Measurements from ENCODE around the gene LCMT1. TPM values are rescaled to one million over a fixed set of nuclear protein-coding genes. Genes with fewer than 3 reads are reported as not detected.

LCMT1 gene
- total RNA-seq, 2 experiments from 2014 or later, result 39.0 to 50.7 TPM

DNA sequence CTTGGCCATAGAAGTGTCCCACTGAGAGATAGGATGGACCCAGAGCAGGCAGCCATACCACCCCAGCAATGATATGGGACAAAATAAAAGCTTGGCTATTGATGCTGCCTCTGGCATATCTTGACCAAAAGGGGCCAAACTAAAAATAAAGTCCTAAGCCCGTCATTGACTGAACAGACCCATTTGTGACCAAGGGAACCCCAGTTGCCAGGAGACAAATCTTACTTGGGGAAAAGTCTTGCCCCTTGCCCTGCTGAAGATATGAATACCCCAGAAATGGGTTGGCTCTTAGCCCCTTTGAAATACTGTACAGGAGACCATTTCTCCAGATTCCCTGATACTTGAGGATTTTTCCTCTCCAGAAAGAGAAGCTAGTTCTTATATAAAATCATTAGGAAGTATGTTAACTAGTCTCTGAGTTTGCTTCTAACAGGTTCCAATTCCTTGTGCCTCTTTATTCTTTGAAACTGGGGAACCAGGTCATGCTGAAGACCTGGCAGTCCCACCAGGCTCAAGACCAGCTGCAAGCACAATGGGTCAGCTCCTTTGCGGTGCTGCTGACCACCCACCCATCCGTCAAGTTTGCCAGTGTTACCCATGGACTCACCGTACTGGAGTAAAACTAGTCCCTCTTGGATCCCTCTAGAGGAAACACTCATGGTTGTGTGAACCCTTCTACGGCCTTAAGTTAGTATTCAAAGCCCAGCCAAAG, 31.0 kb upstream of the LCMT1 start:
- H3K9me3 Mint-ChIP-seq, result no peaks in the 10 kb centered on the region
- DNase-seq, result no peak
- no peaks in the 10 kb centered on the region for H3K4me1 Mint-ChIP-seq
- ChIA-PET CTCF (no interaction called here), POLR2A (interaction anchor here (1.5 kb wide), 1 partner anchor 20 kb away, joined by 4 read pairs; no protein-coding TSS in a partner anchor)
- H3K4me3 Mint-ChIP-seq, result no peak overlapping the region
- H3K27me3 Mint-ChIP-seq, result no peaks in the 10 kb centered on the region
- no peaks in the 10 kb centered on the region for H3K36me3 Mint-ChIP-seq (ENCODE audit: low read depth)
- H3K27ac Mint-ChIP-seq, result no peak overlapping the region

DNA sequence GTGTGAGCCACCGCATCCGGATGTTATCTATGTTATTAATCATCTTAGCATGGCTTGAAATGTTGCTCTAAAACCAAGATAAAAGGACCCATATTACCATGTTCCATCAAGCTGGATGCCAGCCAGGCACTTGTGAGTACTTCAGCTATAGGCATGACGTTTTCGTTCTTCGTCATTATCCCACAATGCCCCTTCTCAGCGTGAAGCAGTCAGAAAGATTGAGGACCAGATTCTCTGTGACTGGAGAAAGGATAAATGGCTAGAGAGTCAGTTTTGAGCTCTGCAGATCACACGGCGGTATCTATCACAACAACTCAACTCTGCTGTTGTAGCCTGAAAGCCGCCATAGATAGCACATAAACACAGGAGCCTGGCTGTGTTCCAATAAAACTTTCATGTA, 29.8 kb upstream of the LCMT1 start:
- Mint-ChIP-seq H3K27me3 (no peaks in the 10 kb centered on the region), H3K4me1 (no peaks in the 10 kb centered on the region), H3K36me3 (ENCODE audit: low read depth) (no peaks in the 10 kb centered on the region), H3K27ac (no peak overlapping the region), H3K4me3 (no peak overlapping the region), H3K9me3 (no peaks in the 10 kb centered on the region)
- ChIA-PET CTCF (no interaction called here), POLR2A (no interaction called here)
- DNase-seq, result no peak

- H3K4me1 Mint-ChIP-seq, result no peaks in the 10 kb centered on the region
- no peaks in the 10 kb centered on the region for H3K9me3 Mint-ChIP-seq
- DNase-seq, result no peak
- H3K4me3 Mint-ChIP-seq, result no peak overlapping the region
- no peaks in the 10 kb centered on the region for H3K36me3 Mint-ChIP-seq (ENCODE audit: low read depth)
- H3K27me3 Mint-ChIP-seq, result no peaks in the 10 kb centered on the region
- H3K27ac Mint-ChIP-seq, result no peak overlapping the region
- POLR2A ChIA-PET, result no interaction called here
- CTCF ChIA-PET, result no interaction called here
Observed at GRCh38 chr16:25083065-25083464, 28.5 kb upstream of the LCMT1 start.

DNA sequence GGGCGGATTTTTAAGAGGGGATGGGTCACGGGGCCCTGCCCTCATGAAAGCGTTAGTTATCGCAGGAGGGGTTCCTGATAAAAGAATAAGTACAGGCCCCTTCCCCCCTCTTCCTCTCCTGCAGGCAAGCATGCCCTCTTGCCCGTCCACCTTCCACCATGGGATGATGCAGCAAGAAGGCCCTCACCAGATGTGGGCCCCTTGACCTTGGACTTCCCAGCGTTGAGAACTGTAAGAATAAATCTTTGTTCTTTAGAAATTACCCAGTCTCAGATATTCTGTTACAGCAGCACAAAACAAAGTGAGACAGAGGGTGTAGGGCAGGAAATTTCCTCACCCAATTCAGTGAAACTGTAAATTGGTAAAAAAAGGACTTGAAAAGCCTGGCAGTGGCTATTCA, 27.8 kb upstream of the LCMT1 start:
- Mint-ChIP-seq H3K27ac (no peak overlapping the region), H3K4me3 (no peak overlapping the region), H3K36me3 (ENCODE audit: low read depth) (no peaks in the 10 kb centered on the region), H3K27me3 (no peaks in the 10 kb centered on the region), H3K9me3 (no peaks in the 10 kb centered on the region), H3K4me1 (no peaks in the 10 kb centered on the region)
- ChIA-PET CTCF (no interaction called here), POLR2A (no interaction called here)
- no peak for DNase-seq

DNA sequence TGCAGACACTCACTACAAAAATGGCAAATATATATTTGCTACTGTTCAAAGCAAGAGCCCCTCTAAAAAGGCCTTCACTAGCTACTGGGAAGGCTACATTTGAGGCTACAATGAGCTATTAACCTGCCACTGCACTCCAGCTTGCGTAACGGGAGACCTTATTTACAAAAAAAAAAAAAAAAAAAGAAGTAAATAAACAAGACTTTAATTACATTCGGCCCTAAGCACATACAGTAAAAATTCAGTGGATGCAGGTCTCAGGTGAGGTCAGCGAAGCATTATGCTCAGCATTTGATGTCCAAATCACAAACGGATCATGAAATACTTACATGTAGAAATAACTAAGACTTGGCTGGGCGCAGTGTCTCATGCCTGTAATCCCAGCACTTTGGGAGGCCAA, 26.7 kb upstream of the LCMT1 start:
- no peaks in the 10 kb centered on the region for H3K9me3 Mint-ChIP-seq
- no peaks in the 10 kb centered on the region for H3K4me1 Mint-ChIP-seq
- ChIA-PET CTCF (interaction anchor here (0.7 kb wide), 1 partner anchor 483 kb away, joined by 4 read pairs; no protein-coding TSS in a partner anchor), POLR2A (no interaction called here)
- DNase-seq, result no peak
- H3K27ac Mint-ChIP-seq, result no peak overlapping the region
- no peaks in the 10 kb centered on the region for H3K27me3 Mint-ChIP-seq
- H3K4me3 Mint-ChIP-seq, result no peak overlapping the region
- no peaks in the 10 kb centered on the region for H3K36me3 Mint-ChIP-seq (ENCODE audit: low read depth)

DNA sequence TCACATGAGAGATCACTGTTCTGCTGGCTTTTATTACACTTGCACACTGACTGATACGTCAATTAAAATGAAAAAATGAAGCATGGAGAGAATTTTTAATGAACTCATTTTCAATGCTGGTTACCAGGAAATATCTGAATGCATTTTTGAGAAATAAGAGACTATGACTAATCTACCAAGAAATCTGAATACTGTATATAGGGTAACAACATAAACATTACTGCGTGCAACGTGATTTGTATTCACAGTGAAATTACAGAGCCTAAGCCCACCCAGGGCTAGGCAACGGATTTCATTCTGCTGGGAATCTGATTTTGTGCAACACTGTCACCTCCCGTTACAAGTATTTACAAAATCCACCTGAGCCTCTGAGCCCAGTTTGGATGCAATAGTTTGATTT, 23.8 kb upstream of the LCMT1 start:
- ChIA-PET POLR2A (no interaction called here), CTCF (no interaction called here)
- H3K27ac Mint-ChIP-seq, result no peak overlapping the region
- H3K4me1 Mint-ChIP-seq, result peaks cover 4% of the 10 kb centered on the region
- peaks cover 2% of the 10 kb centered on the region for H3K36me3 Mint-ChIP-seq (ENCODE audit: low read depth)
- DNase-seq, result no peak
- no peaks in the 10 kb centered on the region for H3K27me3 Mint-ChIP-seq
- no peaks in the 10 kb centered on the region for H3K9me3 Mint-ChIP-seq
- H3K4me3 Mint-ChIP-seq, result no peak overlapping the region

DNA sequence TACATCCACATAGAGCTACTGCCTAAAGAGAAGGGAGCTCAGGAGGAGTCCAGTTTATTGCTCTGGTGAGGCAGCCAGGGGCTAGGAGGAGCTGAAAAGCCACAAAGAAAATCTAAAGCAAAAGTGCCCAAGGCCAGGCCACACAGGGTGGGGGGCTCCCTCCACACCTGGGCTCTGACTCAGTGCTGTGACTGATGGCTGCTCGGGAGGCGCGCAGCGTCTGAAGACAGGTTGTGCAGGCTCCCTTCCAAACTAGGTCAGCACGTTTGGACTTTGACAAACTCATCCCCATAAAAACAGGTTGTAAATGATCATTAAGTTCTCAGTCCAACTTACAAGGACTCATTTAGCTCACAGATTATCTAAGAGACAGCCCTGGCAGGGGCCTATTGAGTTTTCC, 22.2 kb upstream of the LCMT1 start:
- H3K27me3 Mint-ChIP-seq, result no peaks in the 10 kb centered on the region
- no peak overlapping the region for H3K4me3 Mint-ChIP-seq
- H3K4me1 Mint-ChIP-seq, result peaks cover 18% of the 10 kb centered on the region
- ChIA-PET CTCF (interaction anchor here (0.8 kb wide), 2 partner anchors 17 to 1079 kb away, joined by 3 to 4 read pairs; no protein-coding TSS in a partner anchor), POLR2A (interaction anchor here (1.5 to 1.8 kb wide), 2 partner anchors 22 to 41 kb away, joined by 3 to 4 read pairs; partner anchors contain the start of gene LCMT1)
- H3K9me3 Mint-ChIP-seq, result no peaks in the 10 kb centered on the region
- H3K27ac Mint-ChIP-seq, result no peak overlapping the region
- DNase-seq, result no peak
- peaks cover 8% of the 10 kb centered on the region for H3K36me3 Mint-ChIP-seq (ENCODE audit: low read depth)

GRCh38 chr16:25092441-25092840, 19.1 kb upstream of the LCMT1 start:
- peaks cover 4% of the 10 kb centered on the region for H3K27me3 Mint-ChIP-seq
- H3K4me3 Mint-ChIP-seq, result no peak overlapping the region
- POLR2A ChIA-PET, result no interaction called here
- DNase-seq, result no peak
- CTCF ChIA-PET, result no interaction called here
- peaks cover 8% of the 10 kb centered on the region for H3K36me3 Mint-ChIP-seq (ENCODE audit: low read depth)
- no peak overlapping the region for H3K27ac Mint-ChIP-seq
- H3K9me3 Mint-ChIP-seq, result no peaks in the 10 kb centered on the region
- H3K4me1 Mint-ChIP-seq, result peaks cover 25% of the 10 kb centered on the region

- Mint-ChIP-seq H3K27me3 (peaks cover 4% of the 10 kb centered on the region), H3K4me3 (peak overlapping the region; percentile 0), H3K27ac (peak overlapping the region; percentile 80), H3K9me3 (no peaks in the 10 kb centered on the region), H3K4me1 (peaks cover 25% of the 10 kb centered on the region), H3K36me3 (ENCODE audit: low read depth) (peaks cover 8% of the 10 kb centered on the region)
- ChIA-PET POLR2A (interaction anchor here (0.6 to 1.6 kb wide), 4 partner anchors 14 to 363 kb away, joined by 3 to 6 read pairs (median 4); no protein-coding TSS in a partner anchor), CTCF (no interaction called here)
- no peak for DNase-seq
Observed at GRCh38 chr16:25093208-25094061, 18.1 kb upstream of the LCMT1 start.

- no peak for DNase-seq
- peaks cover 8% of the 10 kb centered on the region for H3K36me3 Mint-ChIP-seq (ENCODE audit: low read depth)
- H3K9me3 Mint-ChIP-seq, result no peaks in the 10 kb centered on the region
- no peak overlapping the region for H3K27ac Mint-ChIP-seq
- POLR2A ChIA-PET, result interaction anchor here (1.0 to 1.6 kb wide), 2 partner anchors 12 to 33 kb away, joined by 3 to 6 read pairs; no protein-coding TSS in a partner anchor
- H3K4me1 Mint-ChIP-seq, result peaks cover 25% of the 10 kb centered on the region
- no peak overlapping the region for H3K4me3 Mint-ChIP-seq
- CTCF ChIA-PET, result no interaction called here
- peaks cover 4% of the 10 kb centered on the region for H3K27me3 Mint-ChIP-seq
Observed at GRCh38 chr16:25094596-25094995, 16.9 kb upstream of the LCMT1 start.

- Mint-ChIP-seq H3K4me3 (no peak overlapping the region), H3K27ac (no peak overlapping the region), H3K36me3 (ENCODE audit: low read depth) (peaks cover 8% of the 10 kb centered on the region), H3K9me3 (no peaks in the 10 kb centered on the region), H3K4me1 (peaks cover 25% of the 10 kb centered on the region), H3K27me3 (peaks cover 4% of the 10 kb centered on the region)
- ChIA-PET CTCF (no interaction called here), POLR2A (interaction anchor here (1.5 kb wide), 1 partner anchor 29 kb away, joined by 5 read pairs; no protein-coding TSS in a partner anchor)
- no peak for DNase-seq
Observed at GRCh38 chr16:25095636-25096035, 15.9 kb upstream of the LCMT1 start.

GRCh38 chr16:25097276-25097975, 14.1 kb upstream of the LCMT1 start:
- H3K9me3 Mint-ChIP-seq, result no peaks in the 10 kb centered on the region
- CTCF ChIA-PET, result no interaction called here
- peaks cover 6% of the 10 kb centered on the region for H3K36me3 Mint-ChIP-seq (ENCODE audit: low read depth)
- H3K4me1 Mint-ChIP-seq, result peaks cover 21% of the 10 kb centered on the region
- no peak for DNase-seq
- H3K27me3 Mint-ChIP-seq, result peaks cover 4% of the 10 kb centered on the region
- no peak overlapping the region for H3K27ac Mint-ChIP-seq
- POLR2A ChIA-PET, result no interaction called here
- no peak overlapping the region for H3K4me3 Mint-ChIP-seq

DNA sequence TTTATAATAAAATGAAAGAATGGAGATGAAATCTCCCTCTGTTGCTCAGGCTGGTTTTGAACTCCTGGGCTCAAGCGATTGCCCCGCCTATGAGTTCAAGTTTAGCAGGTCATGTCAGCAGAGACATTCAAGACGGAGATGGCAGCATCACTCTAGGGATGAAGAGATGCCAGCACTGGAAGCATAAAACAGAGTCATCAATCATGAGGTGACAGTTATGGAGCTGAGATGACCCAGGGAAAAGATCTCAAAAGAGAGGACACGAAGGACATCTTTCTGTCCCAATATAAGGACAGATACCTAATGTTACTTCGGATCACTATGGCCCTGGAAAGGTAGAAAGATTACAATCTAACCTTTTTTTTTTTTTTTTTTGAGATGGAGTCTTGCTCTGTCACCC, 11.0 kb upstream of the LCMT1 start:
- Mint-ChIP-seq H3K4me1 (no peaks in the 10 kb centered on the region), H3K4me3 (no peak overlapping the region), H3K36me3 (ENCODE audit: low read depth) (no peaks in the 10 kb centered on the region), H3K27me3 (no peaks in the 10 kb centered on the region), H3K27ac (no peak overlapping the region), H3K9me3 (no peaks in the 10 kb centered on the region)
- ChIA-PET CTCF (no interaction called here), POLR2A (no interaction called here)
- DNase-seq, result no peak
